GM13977 (cell line): ENCODE measurements around the gene ICA1L.

ENCODE experiments used
- DNase-seq: peaks from one replicate; pipeline ENCODE4 v3.0.0; 2012; ENCODE audit warnings: low spot score
- CTCF ChIP-seq: IDR thresholded peaks from 2 replicates; pipeline ENCODE4 v1.5.1; 2012; ENCODE audit warnings: mild to moderate bottlenecking, control low read depth; ENCODE audit not compliant: insufficient read depth; ENCODE audit errors: extremely low read depth, missing control alignments
- in situ Hi-C: fragments of 300-500 bp; cut with MboI; formaldehyde crosslinking; loops from one replicate; pipeline ENCODE4 v1.12.0; 2022; ENCODE audit warnings: low sequenced_read_pairs, low pct_unique_long_range_greater_than_20kb, mixed read lengths, inconsistent platforms; ENCODE audit not compliant: unreplicated experiment

The ICA1L gene

GRCh38 chr2:202842690-202843089, 28.9 kb downstream of the ICA1L start:
- in situ Hi-C loops = no loop called here
- DNase-seq = no peak
- TF ChIP-seq CTCF = no peak

- no peak for DNase-seq
- no peak for TF ChIP-seq CTCF
- in situ Hi-C loops = no loop called here
Measured at GRCh38 chr2:202841090-202841867, 30.3 kb downstream of the ICA1L start.

- TF ChIP-seq CTCF = peak; percentile 58
- DNase-seq = peak; percentile 59
- in situ Hi-C loops = no loop called here
Measured at GRCh38 chr2:202831242-202832220, 40.0 kb downstream of the ICA1L start.

GRCh38 chr2:202824901-202825300, 46.7 kb downstream of the ICA1L start:
- in situ Hi-C loops = no loop called here
- TF ChIP-seq CTCF = no peak

GRCh38 chr2:202822411-202822810, 49.2 kb downstream of the ICA1L start:
- DNase-seq = no peak
- TF ChIP-seq CTCF = no peak
- in situ Hi-C loops = no loop called here

More at GRCh38 chr2:202824901-202825300, 46.7 kb downstream of the ICA1L start:
- no peak for DNase-seq
